ENCODE results near the gene RECK. TPM values are rescaled to one million over a fixed set of nuclear protein-coding genes. Genes with fewer than 3 reads are reported as not detected.

RECK gene
- total RNA-seq, 1 donor from 2014 or later = 5.7 TPM

DNA sequence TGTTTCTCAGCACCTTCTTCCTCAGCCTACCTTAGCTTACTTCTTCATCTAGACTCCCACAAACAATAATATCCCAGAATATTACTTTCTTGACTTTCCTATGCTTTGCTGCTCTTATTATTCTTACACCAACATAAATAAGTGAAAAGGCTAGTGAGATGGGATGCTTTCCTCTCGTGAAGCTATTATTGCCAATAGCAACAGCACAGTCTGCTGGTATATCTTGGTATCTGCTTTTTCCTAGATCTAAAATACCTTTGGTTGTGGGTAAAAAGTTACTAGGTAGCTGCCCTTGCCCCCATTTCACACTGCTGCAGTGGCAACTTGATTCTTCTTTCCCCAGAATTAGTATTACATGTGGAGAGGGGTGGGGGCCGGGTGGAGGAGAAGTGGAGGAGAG is 73.7 kb downstream of the RECK start:
- TF ChIP-seq, protein P1, sequence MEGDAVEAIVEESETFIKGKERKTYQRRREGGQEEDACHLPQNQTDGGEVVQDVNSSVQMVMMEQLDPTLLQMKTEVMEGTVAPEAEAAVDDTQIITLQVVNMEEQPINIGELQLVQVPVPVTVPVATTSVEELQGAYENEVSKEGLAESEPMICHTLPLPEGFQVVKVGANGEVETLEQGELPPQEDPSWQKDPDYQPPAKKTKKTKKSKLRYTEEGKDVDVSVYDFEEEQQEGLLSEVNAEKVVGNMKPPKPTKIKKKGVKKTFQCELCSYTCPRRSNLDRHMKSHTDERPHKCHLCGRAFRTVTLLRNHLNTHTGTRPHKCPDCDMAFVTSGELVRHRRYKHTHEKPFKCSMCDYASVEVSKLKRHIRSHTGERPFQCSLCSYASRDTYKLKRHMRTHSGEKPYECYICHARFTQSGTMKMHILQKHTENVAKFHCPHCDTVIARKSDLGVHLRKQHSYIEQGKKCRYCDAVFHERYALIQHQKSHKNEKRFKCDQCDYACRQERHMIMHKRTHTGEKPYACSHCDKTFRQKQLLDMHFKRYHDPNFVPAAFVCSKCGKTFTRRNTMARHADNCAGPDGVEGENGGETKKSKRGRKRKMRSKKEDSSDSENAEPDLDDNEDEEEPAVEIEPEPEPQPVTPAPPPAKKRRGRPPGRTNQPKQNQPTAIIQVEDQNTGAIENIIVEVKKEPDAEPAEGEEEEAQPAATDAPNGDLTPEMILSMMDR (IDR thresholded peaks at IDR 0.05) = no peak
- Histone ChIP-seq H3K4me1 (no peaks in the 10 kb centered on the region), H3K27ac (no peak overlapping the region), H3K4me3 (no peak overlapping the region), H3K36me3 (peaks cover 2 to 44% of the 10 kb centered on the region in 2 donors), H3K9me3 (no peaks in the 10 kb centered on the region), H3K27me3 (no peaks in the 10 kb centered on the region)
- intact Hi-C loops (cut with DNase I) = no loop called here
- DNase-seq (ENCODE audit: low spot score in 2 of 2) = no peak

DNA sequence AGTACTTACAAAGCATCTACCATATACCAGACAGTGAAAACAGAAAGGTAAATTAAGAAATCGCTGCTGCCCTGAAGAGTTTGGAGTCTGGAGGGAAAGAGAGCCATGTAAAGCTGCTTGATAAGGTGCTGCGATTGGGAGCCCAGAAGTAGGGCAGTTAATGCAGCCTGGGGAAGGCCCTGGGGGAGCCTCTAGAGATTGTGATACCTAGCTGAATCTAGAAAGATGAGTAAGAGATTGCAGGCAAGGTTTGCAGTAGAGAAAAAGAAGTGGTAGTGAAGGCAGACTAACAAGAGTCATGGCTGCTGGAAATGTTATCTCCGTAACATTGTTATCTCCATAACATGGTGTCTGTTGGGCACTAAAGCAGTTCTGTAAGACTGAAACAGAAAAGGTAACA is 75.8 kb downstream of the RECK start:
- Histone ChIP-seq H3K27me3 (no peaks in the 10 kb centered on the region), H3K27ac (no peak overlapping the region), H3K36me3 (peaks cover 9 to 47% of the 10 kb centered on the region in 2 donors), H3K4me3 (no peak overlapping the region), H3K9me3 (no peaks in the 10 kb centered on the region), H3K4me1 (no peaks in the 10 kb centered on the region)
- no peak for DNase-seq (ENCODE audit: low spot score in 2 of 2)
- TF ChIP-seq, protein P1 (IDR thresholded peaks at IDR 0.05) = no peak
- intact Hi-C loops (cut with DNase I) = no loop called here

DNA sequence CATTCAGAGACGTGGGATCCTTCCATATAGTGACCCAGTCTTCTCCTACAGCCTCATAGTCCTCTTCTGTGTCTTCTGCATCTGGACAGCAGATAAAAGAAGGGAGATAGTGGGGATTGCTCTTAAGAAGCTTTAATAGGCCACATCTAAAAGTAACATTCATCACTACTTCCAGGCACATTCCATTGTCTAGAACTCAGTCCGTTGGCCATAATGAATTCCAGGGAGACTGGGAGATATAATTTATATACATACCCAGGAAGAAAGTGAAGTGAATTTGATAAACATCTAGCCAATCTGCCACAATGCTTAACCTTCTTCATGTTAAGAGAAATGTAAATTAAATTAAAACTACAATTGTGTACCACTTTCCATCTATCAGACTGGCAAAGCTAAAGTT is 77.3 kb downstream of the RECK start:
- peaks cover 13 to 43% of the 10 kb centered on the region in 2 donors for H3K36me3 ChIP-seq
- H3K27me3 ChIP-seq = no peaks in the 10 kb centered on the region
- DNase-seq (ENCODE audit: low spot score in 2 of 2) = no peak
- TF ChIP-seq, protein P1 (IDR thresholded peaks at IDR 0.05) = no peak
- H3K4me3 ChIP-seq = no peak overlapping the region
- no peaks in the 10 kb centered on the region for H3K4me1 ChIP-seq
- H3K27ac ChIP-seq = no peak overlapping the region
- intact Hi-C loops (cut with DNase I) = no loop called here
- H3K9me3 ChIP-seq = no peaks in the 10 kb centered on the region

DNA sequence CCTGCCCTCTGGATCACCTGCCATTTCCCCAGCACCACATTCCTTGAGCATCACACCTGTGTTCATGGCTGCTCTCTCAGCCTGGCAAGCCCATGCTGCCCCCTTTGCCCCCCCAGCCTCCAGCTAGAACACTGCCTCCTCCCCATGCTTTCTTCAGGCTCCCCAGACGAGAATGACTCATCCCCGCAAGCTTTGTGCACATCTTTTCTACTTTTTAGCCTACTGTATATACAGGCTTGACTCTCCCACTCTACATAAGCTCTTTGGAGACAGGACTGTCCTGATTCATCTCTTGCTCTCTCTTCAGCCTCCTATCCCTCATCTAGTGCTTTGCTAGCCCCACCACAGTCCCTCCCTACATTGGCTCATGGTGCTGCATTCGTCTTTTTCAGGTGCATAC is 79.9 kb downstream of the RECK start:
- intact Hi-C loops (cut with DNase I) = no loop called here
- no peak overlapping the region for H3K4me3 ChIP-seq
- no peak overlapping the region for H3K27ac ChIP-seq
- TF ChIP-seq, protein P1 (IDR thresholded peaks at IDR 0.05) = no peak
- H3K27me3 ChIP-seq = no peaks in the 10 kb centered on the region
- DNase-seq (ENCODE audit: low spot score in 2 of 2) = no peak
- no peaks in the 10 kb centered on the region for H3K9me3 ChIP-seq
- H3K36me3 ChIP-seq = peaks cover 14 to 37% of the 10 kb centered on the region in 2 donors
- H3K4me1 ChIP-seq = no peaks in the 10 kb centered on the region

DNA sequence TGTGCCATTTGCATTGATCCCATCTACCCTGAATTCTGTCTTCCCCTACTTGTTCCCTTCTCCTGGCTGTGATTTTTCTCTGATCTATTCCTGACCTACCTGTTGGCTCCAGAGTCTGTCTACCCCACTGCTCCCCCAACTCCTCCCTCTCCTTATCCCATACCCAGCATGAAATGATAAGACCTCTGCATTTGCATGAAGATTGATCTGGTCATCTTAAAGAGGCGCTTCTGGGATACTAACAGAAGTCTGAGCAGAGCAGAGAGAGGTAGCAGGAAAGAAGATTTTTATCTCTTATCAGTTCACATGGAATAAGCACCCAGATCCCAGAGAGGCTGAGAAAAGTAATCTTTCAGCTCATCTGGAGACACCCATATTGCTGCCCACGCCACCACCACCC is 81.5 kb downstream of the RECK start:
- H3K4me3 ChIP-seq = no peak overlapping the region
- H3K4me1 ChIP-seq = no peaks in the 10 kb centered on the region
- intact Hi-C loops (cut with DNase I) = no loop called here
- H3K36me3 ChIP-seq = peaks cover 24 to 37% of the 10 kb centered on the region in 2 donors
- H3K27ac ChIP-seq = no peak overlapping the region
- H3K9me3 ChIP-seq = no peaks in the 10 kb centered on the region
- no peak for DNase-seq (ENCODE audit: low spot score in 2 of 2)
- no peaks in the 10 kb centered on the region for H3K27me3 ChIP-seq
- TF ChIP-seq, protein P1 (IDR thresholded peaks at IDR 0.05) = no peak

DNA sequence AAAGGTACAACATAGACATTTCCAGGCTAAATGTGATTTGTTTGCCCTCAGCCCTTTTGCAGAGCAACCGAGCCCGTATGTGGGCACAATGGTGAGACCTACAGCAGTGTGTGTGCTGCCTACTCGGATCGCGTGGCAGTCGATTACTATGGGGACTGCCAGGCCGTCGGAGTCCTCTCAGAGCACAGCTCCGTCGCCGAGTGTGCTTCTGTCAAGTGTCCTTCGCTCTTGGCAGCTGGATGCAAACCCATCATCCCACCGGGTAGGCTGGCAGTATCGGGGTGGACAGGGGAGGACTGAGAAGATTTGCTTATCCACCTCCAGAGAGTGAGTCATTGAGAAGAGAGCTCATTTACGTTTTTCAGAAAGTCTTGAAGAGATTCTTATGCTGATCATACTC is 82.0 kb downstream of the RECK start:
- H3K4me3 ChIP-seq = no peak overlapping the region
- H3K27me3 ChIP-seq = no peaks in the 10 kb centered on the region
- H3K9me3 ChIP-seq = no peaks in the 10 kb centered on the region
- H3K4me1 ChIP-seq = no peaks in the 10 kb centered on the region
- no peak overlapping the region for H3K27ac ChIP-seq
- no peak for DNase-seq (ENCODE audit: low spot score in 2 of 2)
- peaks cover 24 to 42% of the 10 kb centered on the region in 2 donors for H3K36me3 ChIP-seq
- intact Hi-C loops (cut with DNase I) = no loop called here
- TF ChIP-seq, protein P1 (IDR thresholded peaks at IDR 0.05) = no peak

Measured in ascending aorta (tissue), 2 donors.